HG03432 (cell line): ENCODE data around the gene VAMP1.
A peak's percentile ranks its signal among the peaks of the same experiment; 100 is the strongest.
"Not testable (repeated sequence)": the region's sequence is repeated elsewhere in the genome, so short reads cannot be mapped to it uniquely, and the experiment has no call there.

Experiments used
- ATAC-seq: cut with Tn5 transposase; IDR thresholded peaks from one replicate; pipeline ENCODE4 v1.9.1; 2021; ENCODE audit warnings: mild to moderate bottlenecking, moderate library complexity; ENCODE audit not compliant: unreplicated experiment

Gene VAMP1

GRCh38 chr12:6452245-6452943 lies 18.1 kb downstream of the VAMP1 start:
- ATAC-seq = no peak

GRCh38 chr12:6451348-6452244 lies 18.9 kb downstream of the VAMP1 start, which contains the start of gene TAPBPL:
TAPBPL (plus strand) TSS chr12:6452042; CDS start chr12:6452249, 207 bp downstream.
- ATAC-seq = peak; percentile 67

GRCh38 chr12:6450869-6451347 lies 19.6 kb downstream of the VAMP1 start:
- no peak for ATAC-seq

GRCh38 chr12:6450091-6450868 lies 20.2 kb downstream of the VAMP1 start:
- no peak for ATAC-seq

GRCh38 chr12:6444704-6445688 lies 25.5 kb downstream of the VAMP1 start, which contains the start of gene CD27:
CD27 (plus strand) TSS chr12:6444955; CDS start chr12:6445096, 141 bp downstream.
- ATAC-seq = no peak

GRCh38 chr12:6444031-6444430 lies 26.4 kb downstream of the VAMP1 start:
- no peak for ATAC-seq

GRCh38 chr12:6443361-6443983 lies 27.0 kb downstream of the VAMP1 start:
- no peak for ATAC-seq

GRCh38 chr12:6442836-6443235 lies 27.6 kb downstream of the VAMP1 start:
- no peak for ATAC-seq

GRCh38 chr12:6440391-6440790 lies 30.1 kb downstream of the VAMP1 start:
- ATAC-seq = no peak

GRCh38 chr12:6438345-6438744 lies 32.1 kb downstream of the VAMP1 start:
- no peak for ATAC-seq

GRCh38 chr12:6437586-6437985 lies 32.9 kb downstream of the VAMP1 start:
- ATAC-seq = no peak

- ATAC-seq = no peak
Observed at GRCh38 chr12:6435961-6436715, 34.3 kb downstream of the VAMP1 start.

- no peak for ATAC-seq
Observed at GRCh38 chr12:6434205-6435140, 36.0 kb downstream of the VAMP1 start.

GRCh38 chr12:6432991-6433390 lies 37.5 kb downstream of the VAMP1 start:
- no peak for ATAC-seq

- ATAC-seq = no peak
Observed at GRCh38 chr12:6430124-6430989, 40.1 kb downstream of the VAMP1 start.

- no peak for ATAC-seq
Observed at GRCh38 chr12:6428326-6428725, 42.2 kb downstream of the VAMP1 start.

GRCh38 chr12:6427796-6428195 lies 42.7 kb downstream of the VAMP1 start:
- ATAC-seq = not testable (repeated sequence)
